ENCODE data around the gene TMEM151B.
A peak's percentile ranks its signal among the peaks of the same experiment; 100 is the strongest.
"Not testable (repeated sequence)": the region's sequence is repeated elsewhere in the genome, so short reads cannot be mapped to it uniquely, and the experiment has no call there.

TMEM151B gene

GRCh38 chr6:44309092-44309491 lies 38.8 kb downstream of the TMEM151B start:
- DNase-seq, result no peak

- DNase-seq, result no peak
Measured at GRCh38 chr6:44309631-44310030, 39.4 kb downstream of the TMEM151B start.

GRCh38 chr6:44310241-44310640 lies 40.0 kb downstream of the TMEM151B start:
- no peak for DNase-seq

GRCh38 chr6:44311304-44311703 lies 41.1 kb downstream of the TMEM151B start:
- no peak for DNase-seq

DNA sequence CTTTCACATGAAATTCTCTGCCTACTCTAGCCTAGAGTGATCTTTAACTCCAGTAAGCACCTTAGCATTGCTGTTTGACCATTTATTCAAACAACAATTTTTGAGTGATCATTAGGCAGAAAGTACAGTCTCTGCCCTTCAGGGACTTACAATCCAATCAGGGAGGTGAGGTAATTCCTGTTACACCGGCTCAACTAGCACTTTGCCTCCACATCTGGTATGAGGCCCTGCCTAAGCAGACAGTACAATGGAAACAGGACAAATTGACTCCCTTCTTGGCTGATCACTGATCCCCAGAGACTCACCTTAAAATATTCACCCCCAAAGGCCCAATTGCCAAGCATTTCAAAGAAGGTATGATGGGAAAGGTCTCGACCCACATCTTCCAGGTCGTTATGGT lies 41.5 kb downstream of the TMEM151B start:
- DNase-seq, result no peak

DNA sequence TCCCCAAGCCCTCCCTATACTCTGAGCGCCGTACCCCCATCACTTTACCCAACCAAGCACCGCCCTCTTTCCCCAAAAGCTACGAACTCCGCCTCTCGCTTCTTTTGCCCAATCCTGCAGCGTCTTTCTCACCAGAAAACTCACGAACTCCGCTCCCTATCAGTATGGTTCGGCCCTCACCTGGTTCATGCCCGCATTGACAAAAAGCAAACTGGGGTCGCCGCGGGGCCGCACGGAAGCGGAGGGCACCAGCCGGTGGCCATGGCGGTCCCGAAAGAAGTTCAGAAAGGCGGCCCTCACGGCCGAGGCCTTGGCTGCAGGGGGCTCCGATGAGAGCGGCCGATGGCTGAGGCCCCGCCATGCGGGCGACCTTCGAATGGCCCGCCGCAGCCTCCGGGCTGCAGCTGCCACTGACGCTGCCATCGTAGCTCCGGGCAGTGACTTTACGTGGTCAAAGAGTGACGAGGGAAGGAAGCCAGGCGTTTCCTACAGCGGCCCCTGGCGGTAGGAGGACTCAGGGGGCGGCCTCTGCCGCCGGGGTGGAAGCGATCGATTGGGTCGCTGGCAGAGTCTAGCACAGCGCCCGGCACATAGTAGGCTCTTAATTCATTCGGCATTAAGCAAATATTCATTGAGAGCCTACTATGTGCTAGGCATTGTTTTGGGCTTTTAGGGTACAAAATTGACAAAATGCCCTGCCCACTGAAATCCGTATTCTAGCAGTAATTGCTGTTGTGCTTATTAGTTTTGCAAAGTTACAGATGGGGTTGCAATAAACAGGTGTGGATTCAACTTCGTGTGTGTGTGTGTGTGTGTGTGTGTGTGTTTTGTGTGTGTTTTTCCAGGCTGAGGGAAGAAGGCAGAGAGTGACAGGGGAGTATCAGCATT lies 42.9 kb downstream of the TMEM151B start, which contains the start of gene AARS2:
TSS of gene AARS2 (minus strand) at position 447 of the 888 bp plus-strand sequence. CDS start at position 423, 24 bp downstream.
- DNase-seq, result peak; percentile 35

DNA sequence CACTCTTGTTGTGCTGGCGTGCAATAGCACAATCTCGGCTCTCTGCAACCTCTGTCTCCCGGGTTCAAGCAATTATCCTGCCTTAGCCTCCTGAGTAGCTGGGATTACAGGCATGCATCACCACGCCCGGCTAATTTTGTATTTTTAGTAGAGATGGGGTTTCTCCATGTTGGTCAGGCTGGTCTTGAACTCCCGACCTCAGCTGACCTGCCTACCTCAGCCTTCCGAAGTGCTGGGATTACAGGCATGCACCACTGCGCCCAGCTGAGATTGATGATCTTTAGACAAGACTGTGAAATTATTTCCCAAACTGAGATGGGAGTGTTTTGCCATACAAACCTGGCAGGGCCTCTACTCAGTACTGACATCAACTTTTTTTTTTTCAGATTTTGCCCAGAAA lies 44.4 kb downstream of the TMEM151B start:
- not testable (repeated sequence) for DNase-seq

- no peak for DNase-seq
Measured at GRCh38 chr6:44315516-44315915, 45.3 kb downstream of the TMEM151B start.

DNA sequence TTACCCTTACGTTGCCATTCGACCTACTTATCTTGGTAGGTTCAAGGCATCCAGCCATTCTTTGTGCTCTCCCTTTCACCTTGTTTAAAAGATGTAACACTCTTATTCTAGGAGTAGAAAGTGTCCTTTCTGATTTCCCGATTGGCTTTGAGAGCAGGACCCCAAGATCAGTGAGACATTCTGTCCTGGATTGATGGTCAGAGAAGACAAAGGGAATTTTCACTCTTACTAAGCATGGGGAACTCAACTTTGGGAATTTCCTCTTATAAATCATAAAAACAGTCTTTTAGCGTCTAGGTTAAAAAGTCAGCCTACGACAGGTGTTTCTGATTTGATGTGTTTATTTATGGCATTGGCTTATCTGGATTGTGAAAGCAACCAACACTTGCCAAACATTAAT lies 45.7 kb downstream of the TMEM151B start:
- DNase-seq, result no peak

- no peak for DNase-seq
Measured at GRCh38 chr6:44316481-44316880, 46.2 kb downstream of the TMEM151B start.

DNA sequence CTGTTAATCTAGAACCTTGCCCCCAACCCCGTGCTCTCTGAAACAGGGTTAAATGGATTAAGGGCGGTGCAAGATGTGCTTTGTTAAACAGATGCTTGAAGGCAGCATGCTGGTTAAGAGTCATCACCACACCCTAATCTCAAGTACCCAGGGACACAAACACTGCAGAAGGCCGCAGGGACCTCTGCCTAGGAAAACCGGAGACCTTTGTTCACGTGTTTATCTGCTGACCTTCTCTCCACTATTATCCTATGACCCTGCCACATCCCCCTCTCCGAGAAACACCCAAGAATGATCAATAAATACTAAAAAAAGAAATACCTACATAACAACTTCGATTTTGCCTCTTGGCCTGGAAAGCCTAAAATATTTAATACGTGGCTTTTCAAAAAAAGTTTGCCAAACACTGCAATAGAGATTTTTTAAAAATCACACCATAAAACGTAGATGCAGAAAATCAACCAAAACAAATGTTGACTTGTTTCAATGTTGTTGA lies 46.9 kb downstream of the TMEM151B start:
- DNase-seq, result not testable (repeated sequence)

DNA sequence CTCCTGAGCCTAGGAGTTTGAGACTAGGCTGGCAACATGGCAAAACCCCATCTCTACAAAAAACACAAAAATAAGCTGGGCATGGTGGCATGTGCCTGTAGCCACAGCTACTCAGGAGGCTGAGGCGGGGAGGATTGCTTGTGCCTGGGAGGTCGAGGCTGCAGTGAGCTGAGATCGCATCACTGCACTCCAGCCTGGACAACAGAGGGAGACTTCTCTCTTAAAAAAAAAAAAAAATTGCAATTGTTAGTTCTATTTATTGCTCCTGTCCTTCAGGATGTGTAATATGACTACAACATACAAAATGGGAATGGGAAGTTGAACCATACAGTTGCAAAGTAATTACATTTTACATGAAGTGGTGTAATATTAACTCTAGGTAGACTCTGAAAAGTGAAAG lies 51.0 kb downstream of the TMEM151B start:
- DNase-seq, result no peak

DNA sequence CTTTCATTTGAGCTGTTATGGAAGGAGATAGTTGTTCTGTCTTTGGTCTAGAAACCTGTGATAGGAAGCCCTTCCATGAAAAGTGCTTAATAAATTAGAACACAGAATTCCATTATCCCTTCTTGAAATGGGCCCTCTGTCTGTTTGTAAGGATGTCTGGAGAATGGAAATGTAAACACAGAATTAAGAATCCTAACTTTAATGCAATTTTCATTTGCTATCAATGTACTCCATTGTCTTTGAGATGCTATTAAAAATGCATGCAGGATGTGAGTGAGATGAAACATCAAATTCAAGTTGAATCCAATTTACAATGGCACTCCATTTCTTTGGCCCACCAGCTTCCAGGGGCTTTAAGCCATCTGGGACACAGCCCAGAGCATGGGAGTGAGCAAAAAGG lies 56.8 kb downstream of the TMEM151B start:
- no peak for DNase-seq

DNA sequence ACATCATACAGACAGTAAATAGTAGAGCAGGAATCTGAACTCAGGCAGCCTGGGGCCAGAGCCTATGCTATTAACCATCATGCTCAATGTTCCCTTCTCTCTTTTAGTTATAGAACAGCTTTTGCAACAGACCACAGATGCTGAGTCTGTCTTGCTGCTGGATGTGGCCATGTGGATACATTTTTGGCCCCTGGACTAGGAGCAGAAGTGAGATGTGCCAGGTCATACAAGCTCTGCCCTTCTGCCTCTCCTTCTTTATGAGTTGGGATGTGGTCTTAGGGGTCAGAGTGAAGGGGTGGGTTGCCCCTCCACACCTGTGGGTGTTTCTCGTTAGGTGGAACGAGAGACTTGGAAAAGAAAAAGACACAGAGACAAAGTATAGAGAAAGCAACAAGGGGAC lies 57.5 kb downstream of the TMEM151B start:
- no peak for DNase-seq

GRCh38 chr6:44328203-44328602 lies 58.0 kb downstream of the TMEM151B start:
- not testable (repeated sequence) for DNase-seq

- DNase-seq, result no peak
Measured at GRCh38 chr6:44329858-44330257, 59.6 kb downstream of the TMEM151B start.

- peak; percentile 56 for DNase-seq
Measured at GRCh38 chr6:44332585-44332984, 62.3 kb downstream of the TMEM151B start.

DNA sequence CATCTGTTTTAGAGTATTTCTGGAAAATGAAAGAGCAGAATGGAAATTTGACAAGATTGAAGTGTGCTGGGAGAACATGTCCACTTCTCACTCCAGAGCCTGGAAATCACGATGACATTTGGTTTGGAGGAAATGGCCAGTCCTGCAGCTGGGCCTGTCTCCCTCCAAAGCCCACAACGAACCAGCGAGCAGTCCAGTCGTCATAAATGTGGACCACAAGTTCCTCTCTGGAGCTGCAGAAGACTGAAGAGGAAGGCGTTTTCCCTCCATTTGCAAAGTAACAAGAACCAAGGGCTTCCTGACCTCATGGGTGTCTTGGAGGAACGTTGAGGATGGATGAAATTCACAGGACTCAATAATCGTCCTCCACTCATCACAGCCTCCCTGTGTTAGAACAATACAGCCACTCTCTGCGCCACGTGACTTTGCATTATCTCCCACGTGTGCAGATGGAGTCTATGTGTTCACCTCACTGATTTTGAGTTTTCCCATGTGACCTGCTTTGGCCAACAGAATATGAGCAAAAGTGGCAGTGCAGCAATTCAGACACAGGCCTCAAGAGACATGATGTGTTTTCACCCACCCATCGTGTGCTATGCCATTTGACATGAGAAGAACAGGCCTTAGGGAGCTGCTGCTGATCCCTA lies 63.1 kb downstream of the TMEM151B start:
- DNase-seq, result no peak

DNA sequence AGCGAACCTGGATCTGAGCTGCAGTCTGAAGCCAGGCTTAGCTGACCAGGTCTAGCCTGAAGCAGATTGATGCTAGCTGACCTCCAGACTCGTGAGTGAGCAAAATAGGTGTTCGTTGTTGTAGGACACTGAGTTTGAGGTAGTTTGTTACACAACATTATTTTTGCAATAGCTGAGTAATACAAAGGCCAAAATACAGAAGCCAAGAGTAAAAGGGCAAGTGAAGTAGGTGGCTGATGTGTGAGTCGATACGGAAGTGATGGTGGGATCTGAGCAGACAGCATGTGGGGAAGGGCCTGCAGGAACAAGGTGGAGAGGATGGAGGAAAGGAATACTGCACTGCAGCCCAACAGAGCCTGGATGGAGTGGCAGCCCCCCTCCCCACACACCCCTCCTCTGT lies 63.7 kb downstream of the TMEM151B start:
- no peak for DNase-seq

DNA sequence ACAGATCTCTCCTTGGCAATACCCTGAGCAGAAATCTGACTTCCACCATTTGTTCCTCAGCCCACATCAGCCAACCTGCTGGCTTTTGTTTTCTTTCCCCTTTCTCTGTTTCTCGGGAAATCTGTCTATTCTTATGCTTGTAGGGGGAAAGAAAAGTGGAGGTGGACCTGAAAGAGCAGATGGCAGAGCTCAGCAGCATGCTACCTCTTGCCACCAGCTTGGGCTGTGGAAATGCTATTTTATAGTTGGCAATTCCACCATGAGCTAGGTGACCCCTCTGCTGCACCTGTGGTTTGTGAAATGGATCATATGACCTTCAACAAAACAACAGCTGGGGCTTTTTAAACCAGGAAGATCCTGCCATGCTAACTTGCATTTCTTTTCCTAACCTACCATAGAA lies 65.4 kb downstream of the TMEM151B start:
- no peak for DNase-seq

DNA sequence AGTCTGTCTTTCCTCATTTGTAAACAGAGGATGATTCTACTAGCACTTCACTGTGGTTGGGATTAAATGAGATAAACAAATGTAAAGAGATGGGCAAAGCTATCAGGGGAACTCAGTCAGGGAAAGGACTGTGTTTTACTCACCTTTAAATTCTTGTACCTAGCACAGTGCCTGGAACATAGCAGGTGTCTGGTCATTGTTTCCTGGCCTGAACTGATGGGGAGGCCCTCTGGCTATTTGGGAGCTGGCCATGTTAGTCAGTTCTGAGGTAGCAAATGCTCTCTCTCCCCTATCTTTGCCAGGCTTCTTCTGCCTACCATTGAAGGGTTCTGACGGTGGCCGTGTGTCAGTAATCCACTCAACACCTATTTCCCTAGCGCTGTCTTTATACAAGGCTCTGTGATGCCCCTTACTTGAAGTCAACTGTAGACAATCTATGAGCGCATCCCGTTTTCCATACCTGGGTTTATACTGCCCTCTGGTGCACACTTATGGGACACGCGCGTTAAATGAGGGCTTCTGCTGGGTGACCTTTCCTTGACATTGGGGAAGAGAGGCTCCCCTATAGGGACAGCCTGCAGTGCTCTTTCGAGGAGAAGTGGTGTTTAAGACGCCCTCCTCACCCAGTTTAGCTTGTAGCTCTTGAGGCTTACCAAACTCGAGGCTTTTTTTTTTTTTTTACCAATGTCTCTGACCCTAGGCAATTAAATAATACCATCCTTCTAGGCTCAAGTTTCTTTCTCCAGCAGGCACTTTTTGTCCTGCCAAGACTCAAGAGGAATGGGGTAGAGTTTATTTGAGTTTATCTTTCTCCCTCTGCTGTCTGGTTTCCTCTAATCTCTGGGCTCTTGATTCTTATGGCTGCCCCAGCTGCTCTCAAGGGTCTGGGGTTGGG lies 68.2 kb downstream of the TMEM151B start:
- DNase-seq, result peak; percentile 40

DNA sequence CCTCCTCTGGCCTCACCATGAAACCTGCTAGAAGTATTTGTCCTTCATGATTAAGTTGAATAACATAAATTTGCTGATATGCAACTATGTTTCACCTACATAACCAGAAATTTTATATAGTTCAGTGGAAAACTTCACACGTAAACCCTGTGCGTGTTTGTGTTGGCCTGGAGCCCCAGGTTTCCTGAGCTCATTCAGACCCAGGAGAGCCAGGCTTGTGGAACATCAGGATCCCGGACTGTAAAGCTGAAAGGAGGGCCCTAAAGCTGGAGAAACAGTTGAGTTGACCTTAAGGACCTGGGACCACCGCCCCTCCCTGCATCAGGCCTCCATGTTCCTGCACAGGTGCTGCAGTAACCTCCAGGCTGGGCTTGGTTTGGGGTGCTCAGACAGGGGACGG lies 69.1 kb downstream of the TMEM151B start:
- DNase-seq, result no peak

All from NCI-H187 treated with DMSO at 0.1 percent for 48 hours (cell line).